Neuronal stem cell (in vitro differentiated cells): ENCODE measurements around the gene HEY2.
"Not testable (repeated sequence)": the region's sequence is repeated elsewhere in the genome, so short reads cannot be mapped to it uniquely, and the experiment has no call there.

Experiments
- DNase-seq: peaks from one replicate; pipeline ENCODE4 v3.0.0-alpha.2; 2013; ENCODE audit warnings: low spot score
- H2AFZ ChIP-seq: one replicate; pipeline ENCODE4 v1.6.1; 2013; ENCODE audit warnings: mild to moderate bottlenecking, low read length, inconsistent platforms
- H2AK5ac ChIP-seq: 2 replicates; pipeline ENCODE4 v1.6.1; 2013; ENCODE audit warnings: low read depth, mild to moderate bottlenecking, inconsistent platforms, low read length, moderate library complexity, mixed read lengths
- H2BK120ac ChIP-seq: 2 replicates; pipeline ENCODE4 v1.6.1; 2013; ENCODE audit warnings: low read depth, mild to moderate bottlenecking, inconsistent platforms, low read length, moderate library complexity, mixed read lengths
- H2BK12ac ChIP-seq: one replicate; pipeline ENCODE4 v1.6.1; 2013; ENCODE audit warnings: low read length, inconsistent platforms
- H2BK15ac ChIP-seq: 2 replicates; pipeline ENCODE4 v1.6.1; 2013; ENCODE audit warnings: mild to moderate bottlenecking, low read length, inconsistent platforms, mixed read lengths
- H2BK5ac ChIP-seq: one replicate; pipeline ENCODE4 v1.6.1; 2013; ENCODE audit warnings: inconsistent platforms, mild to moderate bottlenecking, low read length, moderate library complexity
- H3K14ac ChIP-seq: one replicate; pipeline ENCODE4 v1.6.1; 2013; ENCODE audit warnings: low read length, inconsistent platforms
- H3K18ac ChIP-seq: 2 replicates; pipeline ENCODE4 v1.6.1; 2013; ENCODE audit warnings: low read length, inconsistent platforms
- H3K23ac ChIP-seq: 2 replicates; pipeline ENCODE4 v1.6.1; 2013; ENCODE audit warnings: low read depth, mild to moderate bottlenecking, mixed read lengths, low read length, inconsistent platforms; ENCODE audit not compliant: poor library complexity
- H3K27ac ChIP-seq: replicated peaks from 3 replicates; pipeline ENCODE4 v1.5.1; 2013; ENCODE audit warnings: low read length, inconsistent platforms
- H3K27me3 ChIP-seq, 3 experiments: 2 replicates each; pipeline ENCODE4 v1.6.1; 2013; ENCODE audit warnings: low read length in 3 of 3, mild to moderate bottlenecking in 2 of 3, inconsistent platforms in 1 of 3, low read depth in 1 of 3, mixed read lengths in 1 of 3, moderate library complexity in 1 of 3; ENCODE audit not compliant: control insufficient read depth in 3 of 3, insufficient read depth in 3 of 3
- H3K36me3 ChIP-seq, 2 donors: replicated peaks in 1 of 2; 2 replicates each; pipeline ENCODE4 v1.6.1; 2013; ENCODE audit warnings: low read length in 2 of 2; ENCODE audit not compliant: control insufficient read depth in 2 of 2, insufficient read depth in 2 of 2
- H3K4ac ChIP-seq: 2 replicates; pipeline ENCODE4 v1.6.1; 2013; ENCODE audit warnings: inconsistent platforms, mild to moderate bottlenecking, low read length, moderate library complexity
- H3K4me1 ChIP-seq, 2 donors: 1 replicate in 1 of 2; 2 replicates in 1 of 2; pipeline ENCODE4 v1.6.1; 2013; ENCODE audit warnings: low read length in 2 of 2, low read depth in 1 of 2; ENCODE audit not compliant: control insufficient read depth in 2 of 2, insufficient read depth in 1 of 2
- H3K4me2 ChIP-seq: one replicate; pipeline ENCODE4 v1.6.1; 2013; ENCODE audit warnings: mild to moderate bottlenecking, low read length, inconsistent platforms; ENCODE audit not compliant: insufficient read depth, poor library complexity, severe bottlenecking
- H3K4me3 ChIP-seq, 2 donors: 2 replicates each; pipeline ENCODE4 v1.5.1; 2013; ENCODE audit warnings: low read length in 2 of 2, mild to moderate bottlenecking in 2 of 2, inconsistent platforms in 1 of 2, moderate library complexity in 1 of 2
- H3K79me1 ChIP-seq: one replicate; pipeline ENCODE4 v1.6.1; 2013; ENCODE audit warnings: low read depth, mild to moderate bottlenecking, inconsistent platforms, low read length, moderate library complexity
- H3K9ac ChIP-seq: one replicate; pipeline ENCODE4 v1.6.1; 2013; ENCODE audit warnings: mild to moderate bottlenecking, low read depth, low read length, inconsistent platforms; ENCODE audit not compliant: poor library complexity
- H3K9me3 ChIP-seq, 2 donors: replicated peaks in 1 of 2; 2 replicates each; pipeline versions ENCODE3 to v1.6.1; 2013; ENCODE audit warnings: low read length in 2 of 2, mild to moderate bottlenecking in 2 of 2, inconsistent platforms in 1 of 2, low read depth in 1 of 2, mixed read lengths in 1 of 2, moderate library complexity in 1 of 2; ENCODE audit not compliant: control insufficient read depth in 2 of 2, insufficient read depth in 1 of 2
- H4K8ac ChIP-seq: one replicate; pipeline ENCODE4 v1.6.1; 2013; ENCODE audit warnings: low read depth, mild to moderate bottlenecking, inconsistent platforms, low read length, moderate library complexity
- H4K91ac ChIP-seq: one replicate; pipeline ENCODE4 v1.6.1; 2013; ENCODE audit warnings: low read length, low read depth, mild to moderate bottlenecking, inconsistent platforms; ENCODE audit not compliant: poor library complexity
- WGBS, 2 donors: extraction: QIAGEN DNeasy Blood & Tissue Kit; methylation state at CpG; one replicate each; pipeline ENCODE4 v1.1.7; 2013; ENCODE audit warnings: missing lambda C conversion rate in 2 of 2, mixed read lengths in 1 of 2; ENCODE audit not compliant: insufficient read length in 2 of 2, insufficient replicate concordance in 1 of 2; ENCODE audit errors: extremely low coverage in 2 of 2; 5-methylcytosine and 5-hydroxymethylcytosine counted together

HEY2 gene

DNA sequence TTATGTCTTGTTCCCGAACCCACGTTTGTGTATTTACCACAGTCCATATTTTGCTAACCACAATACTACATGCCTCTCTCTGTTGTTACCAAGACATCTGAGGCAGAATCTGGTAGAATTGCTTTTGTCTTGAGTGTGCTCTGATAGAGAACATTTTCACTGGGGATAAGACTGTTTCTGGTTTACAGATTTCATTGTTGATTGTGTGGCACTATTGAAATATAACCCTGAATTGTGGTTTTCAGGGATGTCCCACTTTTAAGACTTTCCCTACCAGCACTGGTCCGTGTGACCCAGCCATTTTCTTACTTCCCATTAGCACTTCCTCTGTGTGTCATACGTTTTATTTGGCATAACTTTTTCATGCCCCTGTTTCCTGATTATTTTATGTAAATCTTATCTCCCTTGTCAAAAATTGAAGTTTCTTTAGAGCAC is 53.5 kb downstream of the HEY2 start:
- Histone ChIP-seq H3K4me1 (no peaks in the 10 kb centered on the region), H3K18ac (no peak overlapping the region), H2AK5ac (no peak overlapping the region), H2BK120ac (no peak overlapping the region), H4K8ac (no peak overlapping the region), H4K91ac (no peak overlapping the region), H3K9ac (no peak overlapping the region), H3K27ac (no peak overlapping the region), H2BK5ac (no peak overlapping the region), H3K14ac (no peak overlapping the region), H2BK15ac (no peak overlapping the region), H3K9me3 (no peaks in the 10 kb centered on the region), H3K4me3 (no peak overlapping the region), H3K4ac (no peak overlapping the region), H3K79me1 (no peaks in the 10 kb centered on the region), H2BK12ac (no peak overlapping the region), H3K23ac (no peak overlapping the region), H3K4me2 (no peak overlapping the region), H2AFZ (no peak overlapping the region), H3K36me3 (no peaks in the 10 kb centered on the region), H3K27me3 (no peaks in the 10 kb centered on the region)
- DNase-seq: no peak
- no CpG with 5 or more reads among the region's 4 CpGs for WGBS, 2 donors

DNA sequence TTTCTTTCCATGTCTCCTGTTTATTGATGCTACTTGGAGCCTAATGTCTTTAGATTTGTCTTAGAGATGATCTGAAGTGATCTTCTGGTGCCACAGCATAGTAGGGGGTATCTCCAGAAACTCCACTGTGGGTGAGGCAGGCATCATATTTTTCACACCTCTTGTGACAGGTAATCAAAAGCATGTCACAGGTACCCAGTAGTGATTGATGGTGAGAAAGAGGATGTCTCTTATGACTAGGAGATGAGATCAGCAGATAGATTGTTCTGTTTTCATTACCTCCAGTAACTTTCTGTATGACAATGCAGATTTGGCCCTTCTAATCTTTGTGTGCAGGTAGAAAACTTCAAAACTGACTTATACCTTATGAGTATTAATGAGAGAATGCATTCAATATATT is 54.8 kb downstream of the HEY2 start:
- H3K18ac ChIP-seq: no peak overlapping the region
- H4K8ac ChIP-seq: no peak overlapping the region
- H3K9ac ChIP-seq: no peak overlapping the region
- no peak overlapping the region for H2AK5ac ChIP-seq
- no peak overlapping the region for H4K91ac ChIP-seq
- no peak overlapping the region for H2BK12ac ChIP-seq
- no peak overlapping the region for H3K27ac ChIP-seq
- no peak overlapping the region for H2AFZ ChIP-seq
- H3K27me3 ChIP-seq: no peaks in the 10 kb centered on the region
- H3K4me1 ChIP-seq: no peaks in the 10 kb centered on the region
- H3K23ac ChIP-seq: no peak overlapping the region
- no peak overlapping the region for H2BK120ac ChIP-seq
- no peak overlapping the region for H2BK5ac ChIP-seq
- no peak overlapping the region for H3K4ac ChIP-seq
- no peak overlapping the region for H3K14ac ChIP-seq
- no peak for DNase-seq
- H3K4me3 ChIP-seq: no peak overlapping the region
- H2BK15ac ChIP-seq: no peak overlapping the region
- no peaks in the 10 kb centered on the region for H3K36me3 ChIP-seq
- H3K4me2 ChIP-seq: no peak overlapping the region
- no peaks in the 10 kb centered on the region for H3K9me3 ChIP-seq
- H3K79me1 ChIP-seq: no peaks in the 10 kb centered on the region

DNA sequence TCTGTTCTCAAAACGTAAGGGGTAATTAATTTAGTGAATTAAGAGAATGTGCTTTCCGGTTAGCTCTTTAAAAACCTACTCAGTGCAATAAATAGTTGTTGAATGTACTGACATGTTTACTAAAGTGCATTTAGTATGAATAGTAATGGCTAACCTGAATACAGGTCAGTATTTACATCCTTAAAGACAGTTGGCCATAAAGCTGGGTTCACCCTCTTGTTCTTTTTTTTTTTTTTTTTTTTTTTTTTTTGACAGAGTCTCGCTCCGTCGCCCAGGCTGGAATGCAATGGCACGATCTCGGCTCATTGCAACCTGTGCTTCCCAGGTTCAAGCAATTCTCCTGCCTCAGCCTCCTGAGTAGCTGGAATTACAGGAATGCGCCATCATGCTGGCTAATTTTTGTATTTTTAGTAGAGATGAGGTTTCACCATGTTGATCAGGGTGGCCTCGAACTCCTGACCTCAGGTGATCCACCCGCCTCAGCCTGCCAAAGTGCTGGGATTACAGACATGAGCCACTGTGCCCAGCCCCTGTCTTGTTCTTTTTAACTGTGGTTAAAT is 55.5 kb downstream of the HEY2 start:
- H4K91ac ChIP-seq, H2BK120ac ChIP-seq, H3K27ac ChIP-seq, H3K27me3 ChIP-seq, H3K9ac ChIP-seq, H2AFZ ChIP-seq, H3K4ac ChIP-seq, H3K4me1 ChIP-seq, H2BK5ac ChIP-seq, H3K36me3 ChIP-seq, H2BK12ac ChIP-seq, H3K23ac ChIP-seq, H3K14ac ChIP-seq, H3K4me2 ChIP-seq, DNase-seq, H3K9me3 ChIP-seq, H2AK5ac ChIP-seq, H3K4me3 ChIP-seq, H2BK15ac ChIP-seq, H3K18ac ChIP-seq, H3K79me1 ChIP-seq, H4K8ac ChIP-seq: not testable (repeated sequence)
- no CpG with 5 or more reads among the region's 10 CpGs for WGBS, 2 donors

DNA sequence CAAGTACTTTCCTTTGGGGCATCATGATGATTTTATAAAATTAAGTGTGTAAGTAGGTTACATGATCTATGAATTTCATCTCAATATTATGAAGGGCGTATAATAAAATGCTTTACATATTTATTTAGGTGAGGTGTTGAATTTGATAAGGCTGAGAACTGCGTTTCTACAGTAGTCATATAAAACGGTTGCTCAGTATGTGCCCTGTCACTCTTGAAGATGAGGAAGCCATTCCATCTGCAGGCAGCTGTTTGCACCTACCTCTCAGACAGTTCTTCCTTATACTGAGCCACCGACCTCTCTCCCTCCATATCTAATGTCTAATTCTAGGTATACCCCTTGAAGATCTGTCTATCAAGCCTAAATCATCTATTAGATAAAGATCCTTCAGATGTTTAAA is 57.4 kb downstream of the HEY2 start:
- no peak for DNase-seq
- Histone ChIP-seq H3K14ac (no peak overlapping the region), H3K27me3 (no peaks in the 10 kb centered on the region), H3K4me3 (no peak overlapping the region), H3K36me3 (no peaks in the 10 kb centered on the region), H4K8ac (no peak overlapping the region), H2BK15ac (no peak overlapping the region), H2BK5ac (no peak overlapping the region), H2AK5ac (no peak overlapping the region), H3K4me2 (no peak overlapping the region), H3K18ac (no peak overlapping the region), H3K9ac (no peak overlapping the region), H2BK12ac (no peak overlapping the region), H3K79me1 (peaks cover 2% of the 10 kb centered on the region), H3K9me3 (no peaks in the 10 kb centered on the region), H2AFZ (no peak overlapping the region), H3K4ac (no peak overlapping the region), H3K4me1 (peaks cover 2 to 6% of the 10 kb centered on the region in 2 donors), H4K91ac (no peak overlapping the region), H3K23ac (no peak overlapping the region), H3K27ac (no peak overlapping the region), H2BK120ac (no peak overlapping the region)
- no CpG with 5 or more reads among the region's 4 CpGs for WGBS, 2 donors
